Measurements from ENCODE around the gene FPR3.

GRCh38 chr19:51786646-51787494 lies 8.1 kb upstream of the FPR3 start:
- TF ChIP-seq CTCF (IDR thresholded peaks at IDR 0.05), result no peak
- no peak for TF ChIP-seq POLR2A (IDR thresholded peaks at IDR 0.05)

All from body of pancreas (tissue), 4 donors.